Common myeloid progenitor, CD34-positive (primary cell): ENCODE data around the gene PDLIM4.
A peak's percentile ranks its signal among the peaks of the same experiment; 100 is the strongest.

ENCODE experiments used
- CTCF ChIA-PET: fragments of 350-600 bp; sonication (Branson Sonifier 250); formaldehyde crosslinking; loops from one replicate; lab custom pipeline; 2021; ENCODE audit warnings: antibody characterized with exemption; lab: Charles Lee
- POLR2A ChIA-PET: fragments of 350-600 bp; sonication (Branson Sonifier 250); formaldehyde crosslinking; loops from one replicate; lab custom pipeline; 2021; ENCODE audit warnings: antibody characterized with exemption; lab: Charles Lee
- DNase-seq, 3 donors: peaks; one replicate each; pipeline versions ENCODE4 v3.0.0 to v3.0.0-alpha.2; 2013
- H3K27ac ChIP-seq, 2 experiments: 1 replicate in 1 of 2; 2 replicates in 1 of 2; pipeline ENCODE4 v1.7.0; 2013; ENCODE audit warnings: inconsistent platforms in 2 of 2, low read length in 2 of 2, mild to moderate bottlenecking in 2 of 2, low read depth in 1 of 2, moderate library complexity in 1 of 2; ENCODE audit not compliant: severe bottlenecking in 2 of 2, insufficient read depth in 1 of 2, poor library complexity in 1 of 2
- H3K27me3 ChIP-seq, 5 experiments: replicated peaks in 2 of 5; 1 replicate in 3 of 5; 2 replicates in 2 of 5; pipeline versions ENCODE4 v1.6.1 to v1.7.0; 2013; ENCODE audit warnings: low read length in 4 of 5, mild to moderate bottlenecking in 2 of 5, moderate library complexity in 2 of 5, inconsistent platforms in 1 of 5; ENCODE audit not compliant: insufficient read depth in 5 of 5, control insufficient read depth in 4 of 5
- H3K36me3 ChIP-seq, 4 experiments: 1 replicate in 2 of 4; 2 replicates in 2 of 4; pipeline versions ENCODE4 v1.6.1 to v1.7.0; 2013; ENCODE audit warnings: low read length in 3 of 4, control low read depth in 1 of 4, mild to moderate bottlenecking in 1 of 4; ENCODE audit not compliant: control insufficient read depth in 4 of 4, insufficient read depth in 4 of 4
- H3K4me1 ChIP-seq, 4 experiments: 1 replicate in 3 of 4; 2 replicates in 1 of 4; pipeline versions ENCODE4 v1.6.1 to v1.7.1; 2013; ENCODE audit warnings: low read length in 3 of 4, mild to moderate bottlenecking in 3 of 4, control low read depth in 1 of 4, inconsistent platforms in 1 of 4, moderate library complexity in 1 of 4; ENCODE audit not compliant: control insufficient read depth in 4 of 4, insufficient read depth in 4 of 4; ENCODE audit errors: control extremely low read depth in 1 of 4
- H3K4me3 ChIP-seq, 7 experiments: 1 replicate in 4 of 7; 2 replicates in 3 of 7; pipeline versions ENCODE4 v1.5.1 to v1.7.0; 2013; ENCODE audit warnings: mild to moderate bottlenecking in 7 of 7, low read length in 6 of 7, moderate library complexity in 6 of 7, inconsistent platforms in 2 of 7, low read depth in 2 of 7, control low read depth in 1 of 7; ENCODE audit not compliant: insufficient read depth in 4 of 7, control insufficient read depth in 1 of 7; ENCODE audit errors: extremely low read depth in 1 of 7
- H3K9me3 ChIP-seq, 5 experiments: 1 replicate in 4 of 5; 2 replicates in 1 of 5; pipeline versions ENCODE4 v1.6.1 to v1.7.1; 2013; ENCODE audit warnings: low read length in 4 of 5, mild to moderate bottlenecking in 2 of 5, inconsistent platforms in 1 of 5, low read depth in 1 of 5, moderate library complexity in 1 of 5; ENCODE audit not compliant: control insufficient read depth in 4 of 5, insufficient read depth in 2 of 5; ENCODE audit errors: control extremely low read depth in 1 of 5
- WGBS: methylation state at CpG from one replicate; pipeline ENCODE4 v1.1.5; 2013; ENCODE audit not compliant: insufficient coverage; 5-methylcytosine and 5-hydroxymethylcytosine counted together

The PDLIM4 gene

DNA sequence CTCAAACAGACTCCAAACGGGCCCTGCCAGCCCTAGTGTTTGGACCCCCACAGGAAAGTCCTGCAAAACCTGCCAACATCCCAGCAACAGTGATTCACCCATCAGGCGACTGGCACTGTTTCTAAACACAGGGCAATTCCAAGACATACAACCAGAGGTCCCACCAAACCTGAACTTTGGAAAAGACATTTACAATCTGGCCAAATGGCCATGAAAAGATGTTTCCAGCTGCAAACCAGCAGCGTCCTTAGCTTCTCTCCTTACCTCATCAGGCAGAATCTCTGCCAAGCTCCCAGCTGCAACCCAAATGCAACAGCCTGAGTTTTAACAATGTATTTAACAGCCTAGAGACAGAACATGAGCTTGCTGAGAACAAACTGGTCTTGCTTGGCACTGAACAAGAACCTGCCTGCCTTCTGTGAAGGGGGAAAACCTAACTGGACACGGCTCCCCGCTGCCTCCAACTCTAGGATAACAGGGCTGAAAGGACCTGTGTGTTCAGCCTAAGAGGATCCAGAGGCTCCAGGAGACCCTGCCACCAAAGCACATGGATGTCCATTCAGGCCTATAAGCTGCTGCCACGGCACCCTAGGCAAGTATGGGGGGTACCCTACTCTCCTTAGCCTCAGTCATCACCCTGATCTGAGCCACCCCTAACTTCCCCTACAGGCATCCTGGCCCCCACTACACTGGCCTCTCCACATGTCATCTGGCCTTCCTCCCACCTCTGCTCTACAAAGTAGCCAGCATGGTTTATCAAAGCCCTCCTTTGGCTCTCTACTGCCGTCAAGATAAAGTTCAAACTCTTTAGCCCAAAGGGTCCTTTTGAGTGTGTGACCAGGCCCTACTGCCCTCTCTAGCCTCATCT, 35.5 kb upstream of the PDLIM4 start:
- H3K27ac ChIP-seq = no peak overlapping the region
- peaks cover 0 to 10% (median 7%) of the 10 kb centered on the region in 5 experiments for H3K27me3 ChIP-seq
- H3K4me1 ChIP-seq = peaks cover 0 to 3% (median 2%) of the 10 kb centered on the region in 4 experiments
- ChIA-PET POLR2A (interaction anchor here (0.7 kb wide), 1 partner anchor 17 kb away, joined by 3 read pairs; no protein-coding TSS in a partner anchor), CTCF (interaction anchor here (1.2 kb wide), 1 partner anchor 19 kb away, joined by 3 read pairs; no protein-coding TSS in a partner anchor)
- no peak overlapping the region for H3K4me3 ChIP-seq
- no peaks in the 10 kb centered on the region for H3K36me3 ChIP-seq
- WGBS = 96% methylated on average over 6 of the region's 7 CpGs
- no peaks in the 10 kb centered on the region for H3K9me3 ChIP-seq
- DNase-seq = no peak

GRCh38 chr5:132222649-132223038, 34.9 kb upstream of the PDLIM4 start:
- Histone ChIP-seq H3K4me3 (no peak overlapping the region), H3K27me3 (peaks cover 0 to 15% (median 10%) of the 10 kb centered on the region in 5 experiments), H3K4me1 (peaks cover 0 to 9% (median 7%) of the 10 kb centered on the region in 4 experiments), H3K27ac (no peak overlapping the region), H3K36me3 (no peaks in the 10 kb centered on the region), H3K9me3 (no peaks in the 10 kb centered on the region)
- 91% methylated on average over 3 of the region's 3 CpGs for WGBS
- POLR2A ChIA-PET = no interaction called here
- CTCF ChIA-PET = interaction anchor here (1.0 to 3.4 kb wide), 3 partner anchors 12 to 18 kb away, joined by 3 to 19 read pairs (median 3); no protein-coding TSS in a partner anchor
- DNase-seq = peak in 1 of 3 donors; percentile 8

DNA sequence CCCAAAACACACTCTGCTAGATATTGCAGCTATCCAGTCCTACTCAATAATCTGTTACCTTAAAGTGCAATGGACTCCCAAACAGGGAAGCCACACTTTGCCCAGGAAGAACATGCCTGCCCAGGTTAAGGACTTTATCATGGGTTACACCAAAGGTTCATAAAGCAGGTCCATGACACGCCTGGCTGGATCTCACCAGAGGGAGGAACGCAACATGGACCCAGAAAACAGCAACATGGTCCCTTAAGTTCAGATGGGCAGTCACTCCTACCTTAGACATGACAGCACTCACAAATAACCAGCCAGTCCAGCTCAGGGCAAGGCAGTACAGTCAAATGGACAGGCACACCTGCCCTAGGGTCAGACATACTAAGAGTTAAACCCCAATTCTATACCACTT, 33.6 kb upstream of the PDLIM4 start:
- no peaks in the 10 kb centered on the region for H3K36me3 ChIP-seq
- peaks cover 0 to 15% (median 11%) of the 10 kb centered on the region in 4 experiments for H3K4me1 ChIP-seq
- no peak for DNase-seq
- 100% methylated on average over 1 of the region's 2 CpGs for WGBS
- no peak overlapping the region for H3K4me3 ChIP-seq
- ChIA-PET POLR2A (no interaction called here), CTCF (interaction anchor here (1.0 to 3.4 kb wide), 3 partner anchors 9 to 14 kb away, joined by 3 to 19 read pairs (median 6); no protein-coding TSS in a partner anchor)
- H3K27ac ChIP-seq = no peak overlapping the region
- H3K27me3 ChIP-seq = peaks cover 0 to 19% (median 11%) of the 10 kb centered on the region in 5 experiments
- no peaks in the 10 kb centered on the region for H3K9me3 ChIP-seq

DNA sequence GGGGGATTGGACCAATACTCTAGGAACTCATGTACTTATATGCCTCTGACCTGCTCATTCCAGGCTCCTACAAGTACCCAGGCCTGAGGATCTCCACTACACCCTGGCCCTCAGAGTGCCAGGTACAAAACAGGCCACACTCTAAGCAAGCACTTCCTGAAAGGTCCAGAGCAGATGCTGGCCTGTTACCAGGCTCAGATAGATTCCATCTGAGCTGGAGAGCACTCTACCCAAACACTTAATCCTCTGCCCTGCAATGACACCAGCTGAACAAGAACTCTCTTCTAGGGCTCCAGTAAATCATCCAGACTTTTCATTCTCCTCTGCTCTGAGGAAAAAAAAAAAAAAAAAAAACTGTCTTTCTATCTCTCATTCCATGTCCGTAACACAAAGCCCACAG, 32.8 kb upstream of the PDLIM4 start:
- H3K27me3 ChIP-seq = peaks cover 0 to 20% (median 13%) of the 10 kb centered on the region in 5 experiments
- no peaks in the 10 kb centered on the region for H3K9me3 ChIP-seq
- WGBS = 86% methylated on average over 1 of the region's 1 CpG
- H3K4me1 ChIP-seq = peaks cover 0 to 18% (median 15%) of the 10 kb centered on the region in 4 experiments
- POLR2A ChIA-PET = no interaction called here
- H3K36me3 ChIP-seq = no peaks in the 10 kb centered on the region
- DNase-seq = no peak
- CTCF ChIA-PET = interaction anchor here (0.6 to 3.4 kb wide), 5 partner anchors 10 to 60 kb away, joined by 3 to 19 read pairs (median 6); no protein-coding TSS in a partner anchor
- no peak overlapping the region for H3K27ac ChIP-seq
- H3K4me3 ChIP-seq = no peak overlapping the region

DNA sequence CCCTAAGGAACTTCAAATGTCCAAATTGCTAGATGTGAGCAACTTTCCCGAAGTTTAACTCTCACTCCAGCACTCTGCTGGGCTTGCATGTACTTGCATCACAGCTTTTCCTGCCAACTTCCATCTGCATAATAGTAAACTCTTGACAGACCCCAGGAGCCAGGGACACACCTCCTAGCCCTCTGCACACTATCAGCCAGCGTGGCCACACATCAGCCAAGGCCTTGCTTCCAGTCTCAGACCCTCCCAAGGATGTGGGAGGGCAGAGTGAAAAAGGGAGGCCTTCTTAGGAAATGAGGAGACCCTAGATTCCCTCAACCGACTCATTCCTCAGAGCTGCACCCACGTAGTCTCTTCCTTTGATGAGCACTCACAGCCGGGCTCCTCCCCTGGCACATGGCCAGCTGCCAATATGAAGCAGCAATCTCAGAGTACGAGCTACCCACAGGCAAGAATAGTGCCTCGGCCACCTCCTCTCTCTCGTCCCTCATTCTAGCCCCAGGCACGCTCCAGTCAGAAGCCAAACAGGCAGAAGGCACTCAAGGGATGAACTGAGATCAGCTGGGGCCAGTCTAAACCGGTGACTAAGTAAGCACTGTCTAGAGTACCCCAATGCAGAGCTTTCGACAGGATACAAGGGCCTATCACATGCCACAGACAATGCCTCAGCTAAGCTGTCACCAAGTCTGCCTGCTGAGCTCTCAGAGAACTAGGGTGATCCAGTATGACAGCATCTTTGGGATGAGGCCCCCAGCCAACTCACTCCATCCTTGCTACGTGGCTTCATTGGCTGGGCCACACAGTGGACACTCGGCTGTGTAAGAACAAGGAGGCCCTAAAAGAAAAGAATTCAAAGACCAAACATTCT, 32.1 kb upstream of the PDLIM4 start:
- H3K9me3 ChIP-seq = no peaks in the 10 kb centered on the region
- H3K27ac ChIP-seq = no peak overlapping the region
- ChIA-PET POLR2A (no interaction called here), CTCF (interaction anchor here (0.9 to 3.4 kb wide), 4 partner anchors 10 to 14 kb away, joined by 3 to 19 read pairs (median 6); no protein-coding TSS in a partner anchor)
- H3K36me3 ChIP-seq = no peaks in the 10 kb centered on the region
- peaks cover 0 to 23% (median 19%) of the 10 kb centered on the region in 4 experiments for H3K4me1 ChIP-seq
- peaks cover 0 to 20% (median 13%) of the 10 kb centered on the region in 5 experiments for H3K27me3 ChIP-seq
- WGBS = 85% methylated on average over 11 of the region's 13 CpGs
- DNase-seq = peak in 2 of 3 donors; percentile 9 to 25
- H3K4me3 ChIP-seq = no peak overlapping the region

- WGBS = 81% methylated on average over 20 of the region's 23 CpGs
- ChIA-PET CTCF (interaction anchor here (1.0 to 1.5 kb wide), 4 partner anchors 8 to 34 kb away, joined by 3 to 4 read pairs (median 4); no protein-coding TSS in a partner anchor), POLR2A (no interaction called here)
- Histone ChIP-seq H3K27ac (no peak overlapping the region), H3K27me3 (peaks cover 0 to 20% (median 13%) of the 10 kb centered on the region in 5 experiments), H3K9me3 (no peaks in the 10 kb centered on the region), H3K36me3 (no peaks in the 10 kb centered on the region), H3K4me1 (peaks cover 0 to 32% (median 21%) of the 10 kb centered on the region in 4 experiments), H3K4me3 (peak overlapping the region in 6 of 7 experiments; percentile 50 to 77 (median 64))
- DNase-seq = peak in 1 of 3 donors; percentile 13
Observed at GRCh38 chr5:132226516-132227234, 30.8 kb upstream of the PDLIM4 start.
